Body of pancreas (tissue), 4 donors: ENCODE results near the gene IL5RA.

Source experiments
- CTCF ChIP-seq, 7 experiments: fragments of 450-650 bp in 4 of 7; fragments of 200-600 bp in 3 of 7; sonication (generic) in 3 of 7; IDR thresholded peaks; one replicate each; pipeline ENCODE4 v1.5.1; 2016 to 2019; ENCODE audit warnings: antibody characterized with exemption in 7 of 7
- POLR2A ChIP-seq, 3 donors: fragments of 450-650 bp; IDR thresholded peaks; one replicate each; pipeline ENCODE4 v1.6.1; 2016; ENCODE audit warnings: antibody characterized with exemption in 3 of 3, mild to moderate bottlenecking in 2 of 3

DNA sequence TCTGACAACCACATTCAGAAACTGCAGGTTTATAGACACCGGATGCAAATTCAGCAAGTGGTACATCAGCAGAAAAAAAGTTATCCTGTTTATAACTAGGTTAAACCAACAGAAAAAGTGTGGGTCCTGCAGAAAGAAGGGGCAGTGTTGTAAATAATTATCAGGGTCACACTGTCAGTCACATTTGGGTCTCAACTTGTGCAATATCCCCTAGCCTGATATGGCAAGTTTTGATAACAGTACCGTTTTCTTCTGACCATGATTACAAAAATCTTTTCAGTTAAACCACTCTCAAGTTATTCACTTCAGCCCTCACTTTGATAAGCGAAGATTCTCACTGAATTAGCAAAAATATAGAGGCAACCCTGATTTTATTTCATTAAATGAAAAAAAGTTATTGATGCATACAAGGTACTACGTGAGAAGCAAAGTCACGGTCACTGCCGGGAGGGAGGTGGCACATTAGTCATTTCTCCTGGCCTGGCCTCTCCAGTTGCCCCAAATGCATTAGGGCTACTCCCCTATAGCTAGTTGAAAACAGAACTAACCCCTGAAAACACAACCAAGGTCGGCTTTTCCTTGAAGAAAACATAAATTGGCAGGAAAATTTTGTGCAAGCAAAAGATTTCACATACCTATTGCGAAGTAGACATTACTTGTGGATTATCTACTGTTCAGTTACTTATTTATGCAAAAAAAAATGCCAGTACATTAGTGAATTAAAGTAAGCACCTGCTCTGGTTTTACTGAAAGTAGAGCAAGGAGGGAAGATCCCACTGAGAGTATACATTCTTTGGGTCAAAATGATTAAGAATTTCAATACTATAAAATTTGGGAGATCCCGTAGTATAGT, 28.6 kb downstream of the IL5RA start:
- TF ChIP-seq CTCF (IDR thresholded peaks at IDR 0.05) (no peak), POLR2A (IDR thresholded peaks at IDR 0.05) (no peak)
